Lower leg skin (tissue), 4 donors: ENCODE measurements around the gene C3orf70. TPM values are rescaled to one million over a fixed set of nuclear protein-coding genes. Genes with fewer than 3 reads are reported as not detected.

ENCODE experiments used
- DNase-seq, 2 donors: peaks; one replicate each; pipeline ENCODE4 v3.0.0-alpha.2; 2019; ENCODE audit warnings: low spot score in 2 of 2
- H3K4me3 ChIP-seq: fragments of 200-600 bp; sonication (generic); 2 replicates; pipeline ENCODE4 v1.5.1; 2017; ENCODE audit warnings: mild to moderate bottlenecking, low read depth; ENCODE audit not compliant: poor library complexity, severe bottlenecking
- CTCF ChIP-seq, 3 donors: fragments of 450-650 bp; IDR thresholded peaks; one replicate each; pipeline ENCODE4 v1.5.1; 2016; ENCODE audit warnings: antibody characterized with exemption in 3 of 3, mild to moderate bottlenecking in 3 of 3, moderate library complexity in 2 of 3
- POLR2A ChIP-seq, 2 donors: fragments of 450-650 bp; IDR thresholded peaks; one replicate each; pipeline ENCODE4 v1.6.1; 2016 to 2017; ENCODE audit warnings: antibody characterized with exemption in 2 of 2, mild to moderate bottlenecking in 1 of 2, moderate library complexity in 1 of 2
- WGBS, 2 donors: methylation state at CpG; one replicate each; pipeline ENCODE4 v1.1.5; 2018; 5-methylcytosine and 5-hydroxymethylcytosine counted together
- intact Hi-C: fragments of 100-400 bp; cut with DNase I; formaldehyde crosslinking; loops from one replicate; pipeline ENCODE4 v1.15.0; 2023; ENCODE audit warnings: low total_unique reads
- total RNA-seq, 4 donors: library from RNA; depleted of rRNA; stranded (reverse); fragments of >200 nt; gene quantifications; one replicate each; pipeline ENCODE4 v1.1.0, GENCODE V29; 2016

The C3orf70 gene
- total RNA-seq, 4 donors from 2014 or later = 0.84 to 5.5 (median 4.3) TPM

- 95 to 99% methylated on average over 4 of the region's 4 CpGs for WGBS, 2 donors
- no peak for DNase-seq
- no peak overlapping the region for H3K4me3 ChIP-seq
- no peak for TF ChIP-seq POLR2A (IDR thresholded peaks at IDR 0.05)
- no peak for TF ChIP-seq CTCF (IDR thresholded peaks at IDR 0.05)
- intact Hi-C loops = no loop called here
Measured at GRCh38 chr3:185041540-185041939, 111.3 kb downstream of the C3orf70 start.

GRCh38 chr3:185040425-185040824 lies 112.4 kb downstream of the C3orf70 start:
- intact Hi-C loops = no loop called here
- no peak overlapping the region for H3K4me3 ChIP-seq
- WGBS, 2 donors = 93 to 95% methylated on average over 1 of the region's 1 CpG
- DNase-seq = no peak
- TF ChIP-seq POLR2A (IDR thresholded peaks at IDR 0.05) (no peak), CTCF (IDR thresholded peaks at IDR 0.05) (no peak)

GRCh38 chr3:185037801-185038200 lies 115.1 kb downstream of the C3orf70 start:
- H3K4me3 ChIP-seq = no peak overlapping the region
- WGBS, 2 donors = 95 to 96% methylated on average over 1 of the region's 1 CpG
- DNase-seq = no peak
- no peak for TF ChIP-seq CTCF (IDR thresholded peaks at IDR 0.05)
- TF ChIP-seq POLR2A (IDR thresholded peaks at IDR 0.05) = no peak
- intact Hi-C loops = no loop called here

- intact Hi-C loops = no loop called here
- WGBS, 2 donors = 87% methylated on average over 3 of the region's 3 CpGs
- no peak overlapping the region for H3K4me3 ChIP-seq
Measured at GRCh38 chr3:185030951-185031350, 121.9 kb downstream of the C3orf70 start.

DNA sequence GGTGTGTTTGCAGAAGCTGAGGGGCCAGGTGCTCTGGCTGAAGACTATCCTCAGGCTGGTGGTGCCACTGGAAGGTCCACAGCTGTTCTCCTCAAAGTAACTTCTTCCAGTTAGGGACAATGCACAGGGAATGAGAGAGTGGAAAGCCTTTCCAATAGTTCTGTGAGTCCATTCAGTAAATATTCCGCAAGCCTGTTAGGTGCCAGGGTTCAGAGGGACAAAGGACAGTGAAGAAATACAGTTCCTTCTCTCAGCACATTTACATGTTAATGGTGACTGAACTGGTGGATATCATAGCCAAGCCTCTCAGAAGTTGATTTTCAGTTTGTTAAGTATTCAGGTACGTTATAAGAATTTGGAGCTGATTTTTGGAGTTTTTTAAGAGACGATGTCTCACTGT lies 122.5 kb downstream of the C3orf70 start:
- 96 to 99% methylated on average over 3 of the region's 3 CpGs for WGBS, 2 donors
- no peak for DNase-seq
- no peak for TF ChIP-seq CTCF (IDR thresholded peaks at IDR 0.05)
- no peak for TF ChIP-seq POLR2A (IDR thresholded peaks at IDR 0.05)
- no peak overlapping the region for H3K4me3 ChIP-seq
- intact Hi-C loops = no loop called here

More at GRCh38 chr3:185030951-185031350, 121.9 kb downstream of the C3orf70 start:
- TF ChIP-seq CTCF (IDR thresholded peaks at IDR 0.05) = no peak
- DNase-seq = no peak

GRCh38 chr3:185029086-185029485 lies 123.8 kb downstream of the C3orf70 start:
- no peak for DNase-seq
- H3K4me3 ChIP-seq = no peak overlapping the region
- 62 to 81% methylated on average over 1 of the region's 1 CpG for WGBS, 2 donors
- TF ChIP-seq POLR2A (IDR thresholded peaks at IDR 0.05) (no peak), CTCF (IDR thresholded peaks at IDR 0.05) (no peak)
- intact Hi-C loops = no loop called here
